GM23338 (cell line): ENCODE data around the gene ILK.

Experiments used
- CREB1 ChIP-seq: fragments of 250-450 bp; sonication (Bioruptor Pico); IDR thresholded peaks from 2 replicates; pipeline ENCODE4 v1.5.0; 2020; ENCODE audit warnings: low read depth, mild to moderate bottlenecking, moderate library complexity
- CTCF ChIP-seq, 2 experiments: fragments of 200-600 bp in 1 of 2; sonication (generic) in 1 of 2; conservative IDR thresholded peaks; 2 replicates each; pipeline versions ENCODE4 v1.5.1 to v1.6.1; 2016 to 2017; ENCODE audit warnings: antibody characterized with exemption in 2 of 2, low read depth in 2 of 2, mild to moderate bottlenecking in 2 of 2, moderate library complexity in 1 of 2
- EZH2 ChIP-seq: fragments of 200-600 bp; sonication (generic); IDR thresholded peaks from one replicate; pipeline ENCODE4 v1.8.0; 2017; ENCODE audit warnings: antibody characterized with exemption, mild to moderate bottlenecking, low read depth; ENCODE audit not compliant: unreplicated experiment
- EZH2phosphoT487 ChIP-seq: fragments of 200-600 bp; sonication (generic); IDR thresholded peaks from one replicate; pipeline ENCODE4 v1.8.1; 2018; ENCODE audit warnings: antibody characterized with exemption; ENCODE audit not compliant: unreplicated experiment
- JUNB ChIP-seq: IDR thresholded peaks from one replicate; pipeline ENCODE4 v1.6.1; 2016; ENCODE audit warnings: antibody characterized with exemption; ENCODE audit not compliant: unreplicated experiment
- NANOG ChIP-seq: IDR thresholded peaks from 2 replicates; pipeline ENCODE4 v1.6.1; 2016; ENCODE audit warnings: antibody characterized with exemption, borderline replicate concordance
- POLR2AphosphoS5 ChIP-seq: IDR thresholded peaks from 2 replicates; pipeline ENCODE4 v1.6.1; 2016; ENCODE audit warnings: antibody characterized with exemption, low read depth
- STAT1 ChIP-seq: IDR thresholded peaks from one replicate; pipeline ENCODE4 v1.6.1; 2016; ENCODE audit warnings: antibody characterized with exemption; ENCODE audit not compliant: unreplicated experiment
- ZNF331 ChIP-seq: fragments of 250-450 bp; sonication (Bioruptor Pico); IDR thresholded peaks from 2 replicates; pipeline ENCODE4 v1.5.0; 2020; ENCODE audit warnings: low read depth, mild to moderate bottlenecking, moderate library complexity
- TF ChIP-seq, protein P1 (sequence below): IDR thresholded peaks from one replicate; pipeline ENCODE4 v1.6.1; 2018; ENCODE audit warnings: antibody characterized with exemption; ENCODE audit not compliant: unreplicated experiment

- TF ChIP-seq CTCF (conservative IDR thresholded peaks at IDR 0.05; ENCODE audit: low read depth in 2 of 2) (no peak), POLR2AphosphoS5 (no peak), EZH2 (peak; percentile 38), STAT1 (no peak), ZNF331 (no peak), NANOG (no peak), CREB1 (no peak), EZH2phosphoT487 (no peak), JUNB (no peak)
- TF ChIP-seq, protein P1, sequence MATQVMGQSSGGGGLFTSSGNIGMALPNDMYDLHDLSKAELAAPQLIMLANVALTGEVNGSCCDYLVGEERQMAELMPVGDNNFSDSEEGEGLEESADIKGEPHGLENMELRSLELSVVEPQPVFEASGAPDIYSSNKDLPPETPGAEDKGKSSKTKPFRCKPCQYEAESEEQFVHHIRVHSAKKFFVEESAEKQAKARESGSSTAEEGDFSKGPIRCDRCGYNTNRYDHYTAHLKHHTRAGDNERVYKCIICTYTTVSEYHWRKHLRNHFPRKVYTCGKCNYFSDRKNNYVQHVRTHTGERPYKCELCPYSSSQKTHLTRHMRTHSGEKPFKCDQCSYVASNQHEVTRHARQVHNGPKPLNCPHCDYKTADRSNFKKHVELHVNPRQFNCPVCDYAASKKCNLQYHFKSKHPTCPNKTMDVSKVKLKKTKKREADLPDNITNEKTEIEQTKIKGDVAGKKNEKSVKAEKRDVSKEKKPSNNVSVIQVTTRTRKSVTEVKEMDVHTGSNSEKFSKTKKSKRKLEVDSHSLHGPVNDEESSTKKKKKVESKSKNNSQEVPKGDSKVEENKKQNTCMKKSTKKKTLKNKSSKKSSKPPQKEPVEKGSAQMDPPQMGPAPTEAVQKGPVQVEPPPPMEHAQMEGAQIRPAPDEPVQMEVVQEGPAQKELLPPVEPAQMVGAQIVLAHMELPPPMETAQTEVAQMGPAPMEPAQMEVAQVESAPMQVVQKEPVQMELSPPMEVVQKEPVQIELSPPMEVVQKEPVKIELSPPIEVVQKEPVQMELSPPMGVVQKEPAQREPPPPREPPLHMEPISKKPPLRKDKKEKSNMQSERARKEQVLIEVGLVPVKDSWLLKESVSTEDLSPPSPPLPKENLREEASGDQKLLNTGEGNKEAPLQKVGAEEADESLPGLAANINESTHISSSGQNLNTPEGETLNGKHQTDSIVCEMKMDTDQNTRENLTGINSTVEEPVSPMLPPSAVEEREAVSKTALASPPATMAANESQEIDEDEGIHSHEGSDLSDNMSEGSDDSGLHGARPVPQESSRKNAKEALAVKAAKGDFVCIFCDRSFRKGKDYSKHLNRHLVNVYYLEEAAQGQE = no peak
Observed at GRCh38 chr11:6656584-6656915, 53.0 kb downstream of the ILK start.
